HG03135 (cell line): ENCODE data around the gene RAB7A.

ENCODE experiments used
- ATAC-seq: cut with Tn5 transposase; IDR thresholded peaks from one replicate; pipeline ENCODE4 v1.9.1; 2021; ENCODE audit warnings: mild to moderate bottlenecking, moderate library complexity; ENCODE audit not compliant: unreplicated experiment

Gene RAB7A

GRCh38 chr3:128726023-128727016, at the start of gene RAB7A:
Gene RAB7A, plus strand, starts transcription at chr3:128726183. Its CDS starts 69,185 bp downstream, at chr3:128795368.
- peak; percentile 96 for ATAC-seq

- no peak for ATAC-seq
These were observed 46.6 kb upstream of the RAB7A start for GRCh38 chr3:128679338-128679737.

- peak; percentile 97 for ATAC-seq
These were observed 45.2 kb upstream of the RAB7A start for GRCh38 chr3:128680603-128681368.

GRCh38 chr3:128681369-128681829, 44.6 kb upstream of the RAB7A start:
- no peak for ATAC-seq

- no peak for ATAC-seq
These were observed 42.0 kb upstream of the RAB7A start for GRCh38 chr3:128683957-128684356.

GRCh38 chr3:128684986-128685726, 40.8 kb upstream of the RAB7A start:
- ATAC-seq, result no peak

GRCh38 chr3:128686465-128686864, 39.5 kb upstream of the RAB7A start:
- ATAC-seq, result no peak

- ATAC-seq, result no peak
These were observed 36.9 kb upstream of the RAB7A start for GRCh38 chr3:128689060-128689459.

- ATAC-seq, result no peak
These were observed 32.3 kb upstream of the RAB7A start for GRCh38 chr3:128693696-128694095.

- no peak for ATAC-seq
These were observed 28.6 kb upstream of the RAB7A start for GRCh38 chr3:128697341-128697740.

GRCh38 chr3:128698211-128699047, 27.6 kb upstream of the RAB7A start:
- ATAC-seq, result no peak

GRCh38 chr3:128701342-128702212, 24.4 kb upstream of the RAB7A start:
- ATAC-seq, result no peak

GRCh38 chr3:128702391-128702790, 23.6 kb upstream of the RAB7A start:
- no peak for ATAC-seq

- no peak for ATAC-seq
These were observed 22.4 kb upstream of the RAB7A start for GRCh38 chr3:128703561-128703960.

- ATAC-seq, result no peak
These were observed 19.8 kb upstream of the RAB7A start for GRCh38 chr3:128706086-128706615.

- ATAC-seq, result no peak
These were observed 18.0 kb upstream of the RAB7A start for GRCh38 chr3:128707928-128708494.

- no peak for ATAC-seq
These were observed 16.9 kb upstream of the RAB7A start for GRCh38 chr3:128709038-128709437.

GRCh38 chr3:128709506-128710210, 16.3 kb upstream of the RAB7A start:
- no peak for ATAC-seq
